ENCODE results near the gene RAB43.

The RAB43 gene

DNA sequence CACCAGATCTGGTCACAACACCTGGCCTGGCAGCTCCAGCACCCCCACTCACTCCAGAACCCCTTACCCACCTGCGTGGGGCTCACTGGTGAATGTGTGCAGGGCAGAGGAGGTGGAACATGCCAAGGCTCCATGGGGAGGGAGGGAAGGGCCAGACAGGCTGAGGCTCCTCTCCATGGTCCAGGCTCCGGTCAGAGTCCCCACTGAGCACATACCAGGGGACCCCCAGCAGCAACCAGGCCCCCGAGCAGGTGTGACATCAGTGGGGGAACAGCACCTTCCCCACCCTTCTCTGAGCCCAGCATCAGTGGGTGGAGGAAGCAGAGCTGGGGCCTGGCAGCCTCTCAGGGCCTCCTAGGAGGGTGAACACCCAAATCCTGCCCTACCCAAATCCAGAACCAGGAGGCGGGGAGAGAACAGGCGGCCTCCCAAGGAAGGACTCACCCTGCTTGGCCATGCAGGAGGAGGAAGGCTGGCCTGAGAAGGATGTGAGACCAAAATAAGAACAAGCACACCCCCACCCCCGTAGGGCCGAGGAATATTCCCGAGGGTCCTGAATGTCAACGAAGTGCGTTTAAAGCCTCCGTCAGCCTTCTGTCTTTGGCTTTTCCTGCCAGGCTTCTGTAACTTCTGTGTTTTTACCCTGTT lies 62.2 kb downstream of the RAB43 start:
- DNase-seq: no peak

DNA sequence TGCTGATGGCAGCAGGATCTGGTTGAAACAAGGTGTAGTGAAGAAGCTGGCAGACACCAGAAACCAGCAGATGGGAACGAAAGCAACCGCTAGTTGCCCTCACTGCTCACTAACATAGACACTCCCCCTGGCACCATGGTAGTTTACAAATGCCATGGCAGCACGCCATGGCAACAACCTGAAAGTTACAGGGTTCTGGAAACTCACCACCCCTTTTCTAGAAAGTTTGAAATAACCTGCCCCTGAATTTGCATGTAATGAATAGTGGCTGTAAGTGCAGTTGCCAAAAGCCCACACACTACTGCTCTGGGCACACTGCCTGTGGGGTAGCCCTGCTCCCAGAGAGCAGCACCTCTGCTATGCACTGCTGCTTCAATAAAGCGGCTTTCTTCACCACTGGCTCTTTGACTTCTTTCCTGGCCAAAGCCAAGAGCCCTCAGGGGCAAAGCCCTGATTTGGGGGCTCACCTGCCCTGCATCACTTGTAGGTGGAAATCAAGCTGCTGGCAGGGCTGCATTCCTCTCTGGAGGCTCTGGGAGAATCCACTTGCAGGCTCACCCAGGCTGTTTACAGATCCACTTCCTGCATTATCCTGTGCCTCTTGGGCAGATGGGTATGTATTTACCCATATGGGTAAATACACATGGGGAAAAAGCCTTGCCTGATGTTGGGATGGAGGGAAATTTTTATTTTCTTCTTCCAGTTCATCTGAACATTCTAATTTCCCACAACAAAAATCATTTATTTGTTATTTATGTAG lies 63.0 kb downstream of the RAB43 start:
- DNase-seq: peak; percentile 8

DNA sequence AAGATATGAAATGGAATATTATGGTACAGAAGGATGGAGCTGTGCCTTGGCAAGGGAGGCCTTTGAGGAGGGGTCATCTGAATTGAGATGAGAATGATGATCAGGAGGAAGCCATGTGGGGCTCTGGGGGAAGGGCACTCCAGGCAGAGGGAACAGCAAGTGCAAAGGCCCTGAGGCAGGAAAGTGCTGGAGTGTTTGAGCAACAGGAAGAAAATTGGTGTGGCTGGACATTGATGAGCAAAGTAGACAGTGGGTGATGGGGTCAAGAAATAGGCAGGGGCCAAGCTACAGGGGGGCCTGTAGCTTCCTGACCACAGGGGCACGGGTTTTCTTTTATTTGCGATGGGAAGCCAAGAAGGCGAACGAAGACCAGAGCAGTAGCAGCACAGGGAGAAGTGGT lies 64.4 kb downstream of the RAB43 start:
- DNase-seq: no peak

DNA sequence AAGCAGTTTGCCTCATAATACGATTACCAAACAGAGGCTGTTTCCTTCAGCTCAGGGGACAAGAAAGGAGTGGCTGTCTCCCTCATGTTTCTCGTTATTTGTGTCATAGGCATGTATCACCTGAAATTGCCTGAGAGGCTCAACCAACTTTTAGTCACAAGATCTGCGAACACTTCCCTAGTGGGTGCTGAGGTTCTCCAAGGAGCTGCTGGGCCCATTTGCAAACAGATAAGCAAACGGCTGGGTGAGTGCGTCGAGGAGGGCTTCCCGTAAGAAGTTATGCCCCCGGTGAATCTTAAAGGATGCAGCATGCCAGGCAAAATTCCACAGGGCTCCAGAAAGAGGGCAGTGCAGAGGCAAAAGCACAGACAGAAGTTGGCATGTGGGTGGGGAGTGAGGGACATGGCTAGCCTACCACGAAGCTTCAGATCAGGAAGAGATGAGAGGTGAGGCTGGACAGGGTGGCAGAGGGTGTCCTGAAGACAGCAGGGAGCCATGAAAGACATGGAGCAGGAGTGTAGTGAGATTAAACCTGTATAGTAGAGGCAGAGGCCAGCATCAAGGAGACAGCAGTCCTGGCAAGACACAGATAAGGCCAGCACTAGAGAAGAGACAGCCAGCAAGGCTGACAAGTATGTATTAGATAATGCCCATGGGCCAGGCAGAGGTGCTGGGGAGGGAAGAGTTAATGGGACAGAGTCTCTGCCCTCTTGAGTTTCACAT lies 65.0 kb downstream of the RAB43 start:
- DNase-seq: no peak

DNA sequence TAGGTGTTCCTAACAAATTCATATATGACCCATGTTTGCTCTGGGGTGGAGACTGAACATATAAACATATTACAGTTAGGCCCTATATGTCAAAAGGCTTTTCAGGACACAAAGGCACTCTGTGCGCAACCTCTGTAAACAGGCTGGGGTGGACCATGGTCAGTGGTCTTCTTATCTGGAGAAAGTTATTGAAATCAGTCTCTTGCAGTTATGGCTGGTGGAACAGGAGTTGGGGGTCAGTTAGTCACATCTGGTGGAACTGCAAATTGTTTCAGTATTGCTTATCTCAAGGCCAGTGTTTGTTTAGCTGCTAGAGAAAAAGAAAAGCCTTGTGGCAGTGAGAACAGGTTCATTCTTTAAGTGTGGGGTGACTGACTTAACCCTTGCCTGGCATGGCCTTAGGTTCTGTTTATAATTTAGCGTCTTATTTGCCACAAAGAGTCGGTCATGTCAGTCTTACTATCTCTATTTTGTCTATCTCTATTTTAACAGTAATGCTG lies 66.9 kb downstream of the RAB43 start:
- DNase-seq: no peak

DNA sequence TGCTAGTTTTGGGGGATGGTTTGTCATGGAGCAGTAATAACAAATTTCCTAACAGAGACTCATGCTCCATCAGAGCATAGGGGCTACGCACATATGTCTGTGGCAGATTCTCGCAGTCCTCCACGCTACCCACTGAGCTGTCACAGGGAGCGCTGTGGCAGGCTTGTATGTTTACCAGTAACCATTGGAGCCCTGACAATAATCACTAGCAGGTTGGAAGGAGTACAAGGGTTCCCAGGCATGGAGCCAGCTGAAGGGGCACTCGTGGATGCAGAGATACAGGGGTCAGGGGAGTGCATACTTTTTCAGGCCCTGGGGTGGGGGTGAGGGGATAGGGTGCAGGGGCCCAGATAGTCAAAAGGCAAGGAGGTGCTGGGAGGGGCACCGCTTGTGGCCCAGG lies 68.9 kb downstream of the RAB43 start:
- DNase-seq: peak; percentile 0

DNA sequence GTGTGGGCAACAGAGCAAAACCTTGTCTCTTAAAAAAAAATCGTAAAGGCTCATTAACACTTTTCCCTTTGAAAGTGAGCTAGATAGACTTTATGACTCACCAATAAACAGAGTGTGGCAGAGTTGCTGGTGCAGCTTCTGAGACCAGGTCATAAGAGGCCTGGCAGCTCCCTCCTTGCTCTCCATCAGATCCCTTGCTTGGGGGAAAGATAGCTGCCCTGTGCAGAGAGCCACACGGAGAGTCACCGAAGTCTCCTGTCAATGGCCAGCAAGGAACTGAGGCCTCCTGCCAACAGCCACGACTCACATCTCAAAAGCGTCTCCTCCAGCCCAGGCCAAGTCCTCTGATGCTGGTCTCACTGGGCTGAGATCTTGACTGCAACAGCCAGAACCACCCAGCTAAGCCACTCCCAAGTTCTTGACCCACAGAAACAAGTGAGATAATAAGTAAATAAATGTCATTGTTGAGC lies 69.7 kb downstream of the RAB43 start:
- DNase-seq: no peak

DNA sequence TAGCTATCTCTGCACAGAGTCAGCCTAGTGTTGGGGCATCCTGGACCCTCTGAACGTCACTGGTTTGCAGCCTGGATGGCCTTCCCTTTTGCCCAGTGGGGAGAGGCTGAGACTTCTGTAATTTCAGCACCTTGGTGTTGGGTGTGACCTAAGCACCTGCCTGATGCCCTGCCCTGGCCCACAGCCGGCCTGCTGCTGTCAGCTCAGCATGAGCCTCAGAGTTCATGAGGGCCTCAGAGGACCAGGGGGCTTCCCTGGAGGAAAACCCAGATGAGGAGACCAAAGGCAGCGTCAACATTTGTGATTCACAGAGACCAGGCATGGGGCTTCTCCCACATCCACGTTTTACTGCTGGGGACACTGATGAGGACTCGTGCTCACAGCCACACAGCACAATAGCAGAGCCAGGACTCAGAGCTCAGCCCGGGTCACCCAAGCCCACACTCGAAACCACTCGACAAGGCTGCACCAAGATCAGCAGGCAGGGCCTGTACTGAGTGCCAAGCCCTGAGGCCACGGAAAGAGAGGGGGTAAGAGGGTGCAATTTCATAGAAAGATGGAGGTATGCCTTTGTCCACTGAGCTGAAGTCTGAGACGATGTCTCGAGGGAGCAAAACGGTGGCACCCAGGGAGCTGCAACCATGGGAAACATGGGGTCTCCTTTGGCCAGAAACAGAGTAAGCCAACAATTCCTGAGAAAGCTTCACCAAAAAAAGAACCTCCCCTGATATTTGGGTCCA lies 70.9 kb downstream of the RAB43 start:
- DNase-seq: no peak

DNA sequence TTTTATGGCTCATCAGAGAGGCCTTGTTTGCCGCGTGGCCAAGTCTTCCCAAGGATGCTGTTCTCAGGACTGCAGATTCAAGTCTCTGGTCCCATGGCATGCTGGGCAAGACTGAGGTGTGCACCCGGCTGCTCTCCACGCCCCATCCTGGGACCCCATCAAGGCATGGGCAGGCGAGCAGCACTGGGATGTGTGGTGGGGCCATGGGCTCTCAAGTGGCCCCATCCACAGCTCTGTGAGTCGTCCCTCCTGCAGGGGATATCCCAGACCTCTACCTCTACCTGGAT lies 74.1 kb downstream of the RAB43 start:
- DNase-seq: no peak

DNA sequence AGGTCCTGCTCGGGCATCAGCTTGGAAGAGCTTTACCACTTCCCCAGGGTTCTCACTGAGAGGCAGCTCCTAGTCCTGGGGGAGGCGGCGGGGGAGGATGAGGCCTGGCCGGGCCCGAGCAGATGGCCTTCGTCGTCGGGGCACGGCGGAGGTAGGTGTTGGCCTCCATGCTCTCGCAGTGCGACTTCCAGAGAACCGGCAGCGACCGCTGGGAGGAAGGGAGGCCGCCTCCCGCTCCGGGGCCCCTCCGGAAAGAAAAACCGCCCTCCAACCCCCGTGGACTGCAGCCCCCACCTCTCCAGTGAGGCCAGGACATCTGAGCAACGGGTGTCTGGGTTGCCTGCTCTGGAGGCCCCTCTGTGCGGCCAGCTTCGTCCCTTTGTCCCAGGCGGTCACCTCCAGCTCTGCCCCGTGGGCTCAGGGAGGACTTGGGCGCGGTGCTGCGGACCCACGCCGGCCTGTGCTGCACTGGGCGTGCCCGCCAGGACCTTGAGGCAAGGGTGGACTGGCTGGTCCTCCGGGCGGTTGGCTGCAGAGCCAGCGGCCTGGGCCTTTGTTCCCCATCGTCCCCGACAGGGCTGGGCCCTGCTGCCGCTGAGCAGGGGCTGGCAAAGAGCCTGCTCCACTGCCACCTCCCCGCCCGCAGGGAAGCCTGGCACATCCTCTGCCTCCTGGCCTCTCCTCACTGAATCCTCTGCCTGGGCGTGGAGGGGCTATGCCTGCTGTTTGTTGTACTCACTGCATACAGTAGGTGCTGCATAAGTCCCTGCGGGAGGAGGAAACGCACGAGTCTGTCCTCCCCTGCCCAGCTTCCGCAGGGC lies 74.7 kb downstream of the RAB43 start:
- DNase-seq: no peak

DNA sequence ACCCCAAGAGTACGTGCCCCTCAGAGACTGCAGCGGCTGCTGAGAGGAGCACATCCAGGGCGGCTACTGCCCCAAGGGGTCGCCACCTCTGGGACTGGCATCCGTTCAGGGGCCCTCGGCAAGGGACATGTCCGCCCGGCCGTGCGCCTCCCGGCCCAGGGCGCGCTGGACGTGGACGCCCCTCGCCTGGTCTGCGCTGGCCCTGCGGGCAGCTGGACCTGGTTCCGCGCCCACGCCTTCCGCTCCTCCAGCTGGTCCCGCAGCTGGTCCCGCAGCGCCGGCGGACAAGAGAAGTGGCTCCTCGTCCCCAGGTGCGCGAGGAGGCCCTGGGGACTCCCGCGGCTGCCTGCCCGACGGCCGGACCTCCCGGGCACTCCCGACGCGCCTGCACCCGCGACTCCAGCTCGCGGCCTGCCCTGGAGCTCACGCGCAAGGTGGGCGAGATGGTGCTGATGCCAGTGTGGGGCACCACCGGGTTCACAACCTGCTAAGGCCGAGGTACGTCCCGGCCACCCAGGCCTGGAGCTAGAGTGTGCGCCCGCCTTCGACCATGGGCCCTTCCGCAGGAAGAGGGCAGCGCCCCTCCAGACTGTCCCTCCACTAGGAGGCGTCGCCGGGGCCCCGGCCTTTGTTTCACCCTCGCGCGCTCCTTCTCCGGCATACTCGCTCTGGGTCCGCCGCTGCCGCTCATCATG lies 75.4 kb downstream of the RAB43 start:
- DNase-seq: no peak

DNA sequence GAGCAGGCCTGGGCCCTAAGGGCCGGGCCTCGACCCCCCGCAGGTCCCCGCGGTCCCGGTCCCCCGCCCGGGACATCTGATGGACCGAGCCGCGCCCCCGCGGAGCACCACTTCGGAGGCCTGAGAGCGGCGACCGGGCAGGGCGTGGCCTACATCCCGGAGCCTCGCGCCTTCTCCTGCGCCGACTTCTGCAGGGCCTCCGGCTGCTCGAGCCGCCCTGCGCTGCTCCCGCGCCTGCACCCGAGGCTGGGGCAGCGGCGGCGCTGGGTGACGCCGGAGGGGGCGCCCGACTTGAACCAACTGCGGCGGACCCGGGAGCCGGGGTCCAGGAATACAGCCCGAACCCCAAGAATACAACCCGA lies 75.9 kb downstream of the RAB43 start:
- DNase-seq: no peak

DNA sequence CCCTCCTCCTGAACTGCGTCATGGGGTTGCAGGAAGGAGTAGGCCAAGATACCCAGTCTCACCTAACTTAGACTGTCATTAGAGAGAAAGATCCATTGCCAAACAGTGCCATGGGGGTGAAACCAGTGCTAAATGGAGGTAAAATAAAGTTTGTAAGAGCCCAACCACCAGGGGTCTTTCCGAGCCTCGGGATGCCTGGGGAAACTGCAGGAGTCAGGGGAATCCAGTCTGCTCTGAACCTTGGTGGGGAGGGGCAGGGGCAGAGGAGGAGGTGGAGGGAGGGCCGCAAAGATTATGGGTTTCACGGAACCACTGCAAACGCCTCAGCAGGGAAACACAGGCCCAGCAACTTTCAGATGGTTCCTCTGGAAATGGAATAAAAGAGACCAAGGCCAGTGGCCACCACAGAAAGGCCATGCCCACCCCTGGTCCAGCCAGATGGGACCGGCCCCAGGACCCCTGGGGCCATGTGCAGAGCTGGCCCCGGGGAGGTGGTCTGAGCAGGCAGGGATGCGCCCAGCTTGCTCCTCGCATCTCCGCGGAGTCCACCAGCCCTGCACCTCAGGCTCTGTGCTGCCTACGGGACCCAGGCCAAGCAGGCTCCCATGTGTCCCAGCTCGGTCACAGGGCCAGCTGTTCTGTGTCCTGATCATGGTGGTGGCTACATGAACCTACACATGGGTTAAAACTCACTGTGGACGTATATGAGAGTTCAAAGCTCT lies 80.9 kb downstream of the RAB43 start:
- DNase-seq: no peak

DNA sequence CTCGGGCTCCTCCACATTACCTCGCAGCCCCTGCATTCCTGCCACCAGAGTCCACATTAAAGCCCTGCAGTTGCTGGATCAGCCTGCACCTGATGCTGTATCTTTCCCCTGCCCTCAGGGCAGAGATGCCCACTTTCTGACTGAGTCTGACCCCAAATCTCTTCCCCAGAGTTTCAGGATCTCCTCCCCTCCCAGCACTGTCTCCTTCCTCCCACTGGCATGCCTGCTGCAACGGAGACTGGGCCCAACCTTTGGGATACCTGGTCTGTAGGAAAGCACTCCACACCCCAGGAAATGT lies 81.6 kb downstream of the RAB43 start:
- no peak for DNase-seq

DNA sequence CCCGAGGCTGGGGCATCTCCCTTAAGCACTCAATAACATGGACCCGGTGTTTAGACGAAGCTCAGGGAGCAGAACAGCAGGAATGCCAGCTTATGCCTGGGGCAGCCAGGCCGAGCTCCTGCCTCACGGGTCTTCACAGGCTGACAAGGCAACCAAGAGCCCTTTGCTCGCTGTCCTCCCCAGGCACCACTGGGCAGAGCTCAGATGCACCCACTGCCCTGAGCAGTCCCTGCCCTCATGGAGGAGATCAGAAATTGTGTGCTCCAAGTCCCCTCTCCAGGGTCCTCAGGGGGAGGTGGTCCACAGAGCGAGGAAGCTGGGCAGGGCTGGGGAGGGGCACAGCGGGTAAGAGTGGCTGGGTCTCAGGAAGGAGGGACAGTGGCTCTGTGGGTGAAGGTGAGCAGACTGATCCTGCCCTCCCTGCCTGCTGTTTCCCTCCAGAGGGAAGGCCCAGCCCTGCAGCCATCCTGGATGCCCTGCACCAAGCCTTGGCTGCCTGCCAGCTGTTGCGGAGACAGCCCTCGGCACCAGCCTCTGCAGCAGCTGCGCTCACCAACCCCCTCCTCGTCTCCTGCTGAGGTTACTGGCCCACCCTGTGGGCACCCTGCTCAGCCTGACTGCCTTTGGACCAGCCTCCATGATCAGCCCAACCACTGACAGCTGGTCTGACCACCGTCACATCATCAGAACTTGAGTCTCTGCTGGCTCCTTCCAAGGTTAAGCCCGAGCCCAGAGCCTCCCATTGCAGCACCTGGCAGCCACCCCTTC lies 82.1 kb downstream of the RAB43 start:
- peak; percentile 90 for DNase-seq

DNA sequence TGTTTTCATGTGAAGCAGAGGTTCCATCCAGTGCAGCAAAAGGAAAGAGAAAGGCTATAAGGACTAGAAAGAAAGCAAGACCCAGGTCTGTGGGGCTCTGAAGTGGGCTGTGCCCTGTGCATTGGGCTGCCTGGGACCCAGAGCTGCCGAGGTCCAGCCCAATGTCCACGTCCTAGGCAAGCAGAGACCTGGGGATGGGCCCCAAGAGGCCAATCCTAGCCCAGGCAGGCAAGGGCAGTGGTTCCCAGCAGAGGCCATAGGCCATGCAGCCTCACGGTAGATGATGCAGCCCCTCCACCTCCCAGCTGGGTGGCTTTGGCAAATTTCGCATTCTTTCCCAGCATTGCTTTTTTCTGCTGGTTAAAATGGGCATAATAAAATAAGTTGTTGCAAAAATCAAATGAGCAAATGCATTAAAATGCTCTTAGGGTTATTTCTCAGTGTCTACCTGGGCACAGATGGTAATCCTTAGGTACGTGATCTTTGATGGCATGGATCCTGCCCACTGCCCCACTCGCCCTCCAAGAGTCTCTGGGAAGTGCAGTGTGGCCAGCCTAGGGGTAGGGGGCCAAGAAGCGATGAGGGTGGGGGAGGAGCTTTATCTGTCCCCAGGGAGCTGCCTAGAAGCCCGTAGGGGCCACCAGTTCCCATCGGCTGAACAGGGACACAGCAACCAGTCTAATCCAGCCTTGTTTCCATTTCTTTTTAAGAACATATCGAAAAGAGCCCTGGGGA lies 83.3 kb downstream of the RAB43 start:
- no peak for DNase-seq
